ENCODE results near the gene PTPN14. TPM values are rescaled to one million over a fixed set of nuclear protein-coding genes. Genes with fewer than 3 reads are reported as not detected.
"Not testable (repeated sequence)": the region's sequence is repeated elsewhere in the genome, so short reads cannot be mapped to it uniquely, and the experiment has no call there.

Gene PTPN14
- total RNA-seq, 5 donors from 2014 or later (not counting 1 experiment from before 2014, with no cell fraction given), result 0.02 to 0.36 (median 0.29) TPM

- H3K27ac ChIP-seq (ENCODE audit: low read length); H3K9me3 Mint-ChIP-seq; POLR2A ChIA-PET; H3K9me3 ChIP-seq; H3K4me1 Mint-ChIP-seq; H3K36me3 ChIP-seq (ENCODE audit: control insufficient read depth in 2 of 2, extremely low read depth in 1 of 2, insufficient read depth in 1 of 2, low read length in 1 of 2); CTCF ChIA-PET; DNase-seq; H3K36me3 Mint-ChIP-seq; H3K4me1 ChIP-seq (ENCODE audit: control insufficient read depth in 1 of 2, extremely low read depth in 1 of 2, insufficient read depth in 2 of 2, low read length in 2 of 2); H3K4me3 ChIP-seq (ENCODE audit: control insufficient read depth in 1 of 2, extremely low read depth in 1 of 2, low read length in 1 of 2); H3K27me3 ChIP-seq (replicated peaks in 1 of 2; ENCODE audit: control insufficient read depth in 2 of 2, extremely low read depth in 1 of 2, insufficient read depth in 2 of 2, low read length in 1 of 2); ATAC-seq (replicated peaks in 1 of 4); H3K4me3 Mint-ChIP-seq; H3K27ac Mint-ChIP-seq; H3K27me3 Mint-ChIP-seq: not testable (repeated sequence)
- no CpG with 5 or more reads among the region's 3 CpGs for WGBS (ENCODE audit: insufficient coverage)
These were observed 41.8 kb downstream of the PTPN14 start for GRCh38 chr1:214509622-214510021.

DNA sequence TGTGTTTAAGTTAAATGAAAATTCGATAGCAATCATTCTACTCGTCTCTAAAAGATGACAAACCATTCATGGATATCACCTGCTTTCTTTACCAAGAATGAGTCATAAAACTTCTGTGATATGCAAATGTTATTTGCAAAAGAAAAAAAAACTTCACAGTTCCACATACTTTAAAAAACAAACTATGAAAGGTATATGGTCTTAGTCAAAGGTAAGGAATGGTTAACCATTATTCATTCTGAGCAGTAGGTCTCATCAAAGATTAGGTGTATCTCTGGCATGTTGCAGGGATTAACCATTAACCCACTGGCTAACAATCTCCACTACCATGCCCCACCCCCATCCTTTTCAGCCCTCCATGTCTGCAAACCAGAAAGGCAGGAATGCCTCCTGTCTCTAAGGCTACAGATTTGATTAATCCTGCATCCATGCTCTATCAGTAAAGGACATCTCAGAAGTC lies 44.4 kb downstream of the PTPN14 start:
- Mint-ChIP-seq H3K4me1 (no peaks in the 10 kb centered on the region), H3K27ac (no peak overlapping the region), H3K36me3 (no peaks in the 10 kb centered on the region), H3K4me3 (no peak overlapping the region), H3K9me3 (peaks cover 0 to 3% (median 3%) of the 10 kb centered on the region in 3 donors), H3K27me3 (peaks cover 7 to 15% of the 10 kb centered on the region in 2 donors)
- no CpG with 5 or more reads among the region's 2 CpGs for WGBS (ENCODE audit: insufficient coverage)
- Histone ChIP-seq H3K4me1 (ENCODE audit: control insufficient read depth in 1 of 2, extremely low read depth in 1 of 2, insufficient read depth in 2 of 2, low read length in 2 of 2) (no peaks in the 10 kb centered on the region), H3K36me3 (ENCODE audit: control insufficient read depth in 2 of 2, extremely low read depth in 1 of 2, insufficient read depth in 1 of 2, low read length in 1 of 2) (no peaks in the 10 kb centered on the region), H3K4me3 (ENCODE audit: control insufficient read depth in 1 of 2, extremely low read depth in 1 of 2, low read length in 1 of 2) (no peak overlapping the region), H3K27ac (ENCODE audit: low read length) (no peak overlapping the region), H3K9me3 (no peaks in the 10 kb centered on the region), H3K27me3 (replicated peaks in 1 of 2; ENCODE audit: control insufficient read depth in 2 of 2, extremely low read depth in 1 of 2, insufficient read depth in 2 of 2, low read length in 1 of 2) (no peaks in the 10 kb centered on the region)
- ChIA-PET CTCF (interaction anchor here in 1 of 2 donors (0.5 kb wide), 1 partner anchor 120 kb away, joined by 5 read pairs; no protein-coding TSS in a partner anchor), POLR2A (no interaction called here)
- DNase-seq (no peak), ATAC-seq (replicated peaks in 1 of 4) (no peak)

DNA sequence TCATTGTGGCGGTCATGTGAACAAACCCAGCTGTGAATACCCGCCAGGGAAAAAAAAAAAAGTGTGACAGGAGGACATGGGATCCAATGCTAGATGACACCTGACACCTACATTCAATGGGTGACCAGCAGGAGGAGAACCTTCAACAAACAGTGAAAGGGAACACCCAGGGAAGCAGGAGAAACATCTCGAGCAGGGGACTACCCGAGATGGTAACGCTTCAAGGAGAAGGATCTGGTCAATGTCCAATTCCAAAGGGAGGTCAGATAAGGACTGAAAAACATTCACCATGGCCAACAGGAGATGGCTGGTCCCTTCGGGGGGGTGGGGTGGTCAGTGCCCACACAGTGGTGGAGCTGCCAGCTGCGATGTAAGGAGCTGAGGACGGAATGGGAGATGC lies 46.3 kb downstream of the PTPN14 start:
- Mint-ChIP-seq H3K36me3 (no peaks in the 10 kb centered on the region), H3K27me3 (peaks cover 7 to 17% of the 10 kb centered on the region in 2 donors), H3K27ac (no peak overlapping the region), H3K4me1 (no peaks in the 10 kb centered on the region), H3K9me3 (peaks cover 0 to 3% (median 3%) of the 10 kb centered on the region in 3 donors), H3K4me3 (no peak overlapping the region)
- Histone ChIP-seq H3K4me1 (ENCODE audit: control insufficient read depth in 1 of 2, extremely low read depth in 1 of 2, insufficient read depth in 2 of 2, low read length in 2 of 2) (peaks cover 0 to under 1% of the 10 kb centered on the region in 2 experiments), H3K27me3 (replicated peaks in 1 of 2; ENCODE audit: control insufficient read depth in 2 of 2, extremely low read depth in 1 of 2, insufficient read depth in 2 of 2, low read length in 1 of 2) (peaks cover 0 to 4% of the 10 kb centered on the region in 2 experiments), H3K9me3 (no peaks in the 10 kb centered on the region), H3K27ac (ENCODE audit: low read length) (no peak overlapping the region), H3K4me3 (ENCODE audit: control insufficient read depth in 1 of 2, extremely low read depth in 1 of 2, low read length in 1 of 2) (no peak overlapping the region), H3K36me3 (ENCODE audit: control insufficient read depth in 2 of 2, extremely low read depth in 1 of 2, insufficient read depth in 1 of 2, low read length in 1 of 2) (no peaks in the 10 kb centered on the region)
- WGBS (ENCODE audit: insufficient coverage), result 90% methylated on average over 3 of the region's 8 CpGs
- DNase-seq, result no peak
- POLR2A ChIA-PET, result no interaction called here
- ATAC-seq (replicated peaks in 1 of 4), result no peak
- CTCF ChIA-PET, result no interaction called here

DNA sequence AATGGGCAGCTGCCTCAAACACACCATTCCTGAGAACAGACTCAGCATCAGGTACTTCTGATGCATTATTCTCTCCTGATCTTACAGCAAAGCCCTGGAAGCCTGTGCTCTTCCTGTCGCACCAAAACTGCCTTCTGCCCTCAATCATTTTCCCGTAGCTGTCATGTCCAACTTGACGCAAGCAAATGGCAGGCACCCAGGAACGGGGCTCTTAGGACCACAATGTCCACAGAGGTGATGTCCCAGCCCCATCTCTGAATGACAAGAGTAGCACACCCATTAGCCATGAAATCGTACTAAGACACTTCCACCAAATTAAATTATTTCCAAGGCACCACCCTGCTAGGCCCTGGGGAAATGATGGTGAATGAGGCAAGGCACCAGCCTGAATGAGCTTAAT lies 47.1 kb downstream of the PTPN14 start:
- H3K27me3 ChIP-seq (replicated peaks in 1 of 2; ENCODE audit: control insufficient read depth in 2 of 2, extremely low read depth in 1 of 2, insufficient read depth in 2 of 2, low read length in 1 of 2), result peaks cover 0 to 4% of the 10 kb centered on the region in 2 experiments

DNA sequence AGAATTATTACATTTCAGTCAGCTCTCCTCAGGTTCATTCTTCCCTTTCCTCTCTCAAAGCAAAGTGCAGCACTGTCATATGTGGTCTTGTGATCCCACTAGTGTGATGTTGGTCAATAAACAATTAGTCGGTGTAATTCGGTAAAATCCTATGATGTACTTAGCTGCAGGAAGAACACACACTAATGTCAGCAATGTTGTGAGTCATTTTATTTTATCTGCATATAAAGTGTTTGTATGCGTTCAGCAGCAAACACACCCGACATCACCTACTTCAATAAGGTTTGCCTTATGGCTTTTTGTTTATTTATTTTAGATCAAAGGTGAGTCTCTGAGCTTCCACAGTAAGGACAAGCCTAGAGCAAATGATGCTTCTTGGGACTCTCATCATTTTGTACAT lies 47.8 kb downstream of the PTPN14 start:
- Mint-ChIP-seq H3K27me3 (peaks cover 7 to 22% of the 10 kb centered on the region in 2 donors), H3K4me1 (no peaks in the 10 kb centered on the region), H3K9me3 (no peaks in the 10 kb centered on the region), H3K4me3 (no peak overlapping the region), H3K27ac (no peak overlapping the region), H3K36me3 (no peaks in the 10 kb centered on the region)
- Histone ChIP-seq H3K27me3 (replicated peaks in 1 of 2; ENCODE audit: control insufficient read depth in 2 of 2, extremely low read depth in 1 of 2, insufficient read depth in 2 of 2, low read length in 1 of 2) (peaks cover 0 to 4% of the 10 kb centered on the region in 2 experiments), H3K9me3 (no peaks in the 10 kb centered on the region), H3K4me3 (ENCODE audit: control insufficient read depth in 1 of 2, extremely low read depth in 1 of 2, low read length in 1 of 2) (no peak overlapping the region), H3K4me1 (ENCODE audit: control insufficient read depth in 1 of 2, extremely low read depth in 1 of 2, insufficient read depth in 2 of 2, low read length in 2 of 2) (peaks cover 0 to 9% of the 10 kb centered on the region in 2 experiments), H3K36me3 (ENCODE audit: control insufficient read depth in 2 of 2, extremely low read depth in 1 of 2, insufficient read depth in 1 of 2, low read length in 1 of 2) (no peaks in the 10 kb centered on the region), H3K27ac (ENCODE audit: low read length) (no peak overlapping the region)
- WGBS (ENCODE audit: insufficient coverage), result no CpG with 5 or more reads among the region's 4 CpGs
- ATAC-seq (replicated peaks in 1 of 4) (no peak), DNase-seq (no peak)
- ChIA-PET CTCF (no interaction called here), POLR2A (no interaction called here)

More for the DNA sequence above, 47.1 kb downstream of the PTPN14 start:
- Histone ChIP-seq H3K4me3 (ENCODE audit: control insufficient read depth in 1 of 2, extremely low read depth in 1 of 2, low read length in 1 of 2) (no peak overlapping the region), H3K4me1 (ENCODE audit: control insufficient read depth in 1 of 2, extremely low read depth in 1 of 2, insufficient read depth in 2 of 2, low read length in 2 of 2) (peaks cover 0 to 5% of the 10 kb centered on the region in 2 experiments), H3K27ac (ENCODE audit: low read length) (no peak overlapping the region), H3K36me3 (ENCODE audit: control insufficient read depth in 2 of 2, extremely low read depth in 1 of 2, insufficient read depth in 1 of 2, low read length in 1 of 2) (no peaks in the 10 kb centered on the region), H3K9me3 (no peaks in the 10 kb centered on the region)
- H3K4me1 Mint-ChIP-seq, result no peaks in the 10 kb centered on the region
- DNase-seq, result no peak
- no peaks in the 10 kb centered on the region for H3K9me3 Mint-ChIP-seq
- H3K36me3 Mint-ChIP-seq, result no peaks in the 10 kb centered on the region
- CTCF ChIA-PET, result no interaction called here
- H3K27ac Mint-ChIP-seq, result no peak overlapping the region
- WGBS (ENCODE audit: insufficient coverage), result 81% methylated on average over 3 of the region's 5 CpGs
- ATAC-seq (replicated peaks in 1 of 4), result no peak
- H3K27me3 Mint-ChIP-seq, result peaks cover 7 to 17% of the 10 kb centered on the region in 2 donors
- no peak overlapping the region for H3K4me3 Mint-ChIP-seq
- POLR2A ChIA-PET, result no interaction called here

GRCh38 chr1:214500340-214501055 lies 50.9 kb downstream of the PTPN14 start:
- whole genome bisulfite sequencing (ENCODE audit: insufficient coverage), result 100% methylated on average over 1 of the region's 4 CpGs
- Mint-ChIP-seq H3K36me3 (no peaks in the 10 kb centered on the region), H3K4me1 (no peaks in the 10 kb centered on the region), H3K27ac (no peak overlapping the region), H3K27me3 (peaks cover 11 to 33% of the 10 kb centered on the region in 2 donors), H3K4me3 (no peak overlapping the region), H3K9me3 (no peaks in the 10 kb centered on the region)
- Histone ChIP-seq H3K27ac (ENCODE audit: low read length) (no peak overlapping the region), H3K4me1 (ENCODE audit: control insufficient read depth in 1 of 2, extremely low read depth in 1 of 2, insufficient read depth in 2 of 2, low read length in 2 of 2) (peaks cover 0 to 9% of the 10 kb centered on the region in 2 experiments), H3K9me3 (no peaks in the 10 kb centered on the region), H3K4me3 (ENCODE audit: control insufficient read depth in 1 of 2, extremely low read depth in 1 of 2, low read length in 1 of 2) (no peak overlapping the region), H3K27me3 (replicated peaks in 1 of 2; ENCODE audit: control insufficient read depth in 2 of 2, extremely low read depth in 1 of 2, insufficient read depth in 2 of 2, low read length in 1 of 2) (peaks cover 0 to 4% of the 10 kb centered on the region in 2 experiments), H3K36me3 (ENCODE audit: control insufficient read depth in 2 of 2, extremely low read depth in 1 of 2, insufficient read depth in 1 of 2, low read length in 1 of 2) (no peaks in the 10 kb centered on the region)
- CTCF ChIA-PET, result interaction anchor here in 1 of 2 donors (0.7 kb wide), 1 partner anchor 22 kb away, joined by 3 read pairs; no protein-coding TSS in a partner anchor
- no peak for ATAC-seq (replicated peaks in 1 of 4)
- POLR2A ChIA-PET, result no interaction called here
- DNase-seq, result no peak
